Measurements from ENCODE around the gene TAS2R1.

DNA sequence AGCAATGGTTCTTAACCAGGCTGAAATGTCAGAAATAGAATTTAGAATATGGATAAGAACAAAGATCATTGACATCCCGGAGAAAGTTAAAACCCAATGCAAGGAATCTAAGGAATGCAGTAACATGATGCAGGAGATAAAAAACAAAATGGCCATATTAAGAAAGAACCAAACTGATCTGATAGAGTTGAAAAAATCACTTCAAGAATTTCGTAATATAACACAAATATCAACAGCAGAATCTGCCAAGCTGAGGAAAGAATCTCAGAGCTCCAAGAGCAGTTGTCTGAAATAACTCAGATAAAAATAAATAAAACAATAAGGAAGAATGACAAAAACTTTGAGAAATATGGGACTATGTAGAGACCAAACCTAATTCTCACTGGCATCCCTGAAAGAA is 37.8 kb upstream of the TAS2R1 start:
- TF ChIP-seq POLR2AphosphoS5 (IDR thresholded peaks at IDR 0.05; ENCODE audit: low read depth, low read length) (no peak), TAF1 (IDR thresholded peaks at IDR 0.05; ENCODE audit: borderline replicate concordance, low read depth, low read length) (no peak), POLR2A (IDR thresholded peaks at IDR 0.05; ENCODE audit: low read depth, low read length) (no peak)

Data from GM12892 (cell line).